ENCODE results near the gene RGL4.
"Not testable (repeated sequence)": the region's sequence is repeated elsewhere in the genome, so short reads cannot be mapped to it uniquely, and the experiment has no call there.

Gene RGL4

DNA sequence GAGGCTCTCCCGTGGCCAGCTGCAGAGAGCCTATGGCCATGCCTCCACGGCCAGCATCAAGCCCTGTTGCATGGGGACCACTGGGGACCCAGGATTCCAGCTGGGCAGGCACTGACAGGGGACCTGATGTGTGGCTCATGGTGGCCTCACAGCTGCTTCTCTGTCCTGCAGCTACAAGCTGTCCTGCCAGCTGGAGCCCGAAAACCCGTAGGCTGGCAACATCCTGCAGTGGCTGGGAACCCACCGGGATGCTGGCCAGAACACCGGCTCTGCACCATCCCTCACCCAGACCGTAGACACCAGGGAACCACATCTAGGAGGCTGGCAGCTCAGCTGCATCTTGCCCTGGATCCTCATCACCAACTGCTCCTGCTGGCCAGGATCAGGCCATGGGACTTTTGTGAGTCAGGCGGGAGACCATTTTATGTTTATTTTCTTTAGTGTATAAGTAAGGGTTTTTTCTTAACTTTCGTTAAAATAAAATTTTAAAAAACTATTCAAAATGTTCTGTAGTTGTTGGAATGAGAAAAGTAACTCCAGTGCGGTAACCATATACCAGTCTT, 7.9 kb downstream of the RGL4 start:
- no peak for DNase-seq (ENCODE audit: low spot score)

DNA sequence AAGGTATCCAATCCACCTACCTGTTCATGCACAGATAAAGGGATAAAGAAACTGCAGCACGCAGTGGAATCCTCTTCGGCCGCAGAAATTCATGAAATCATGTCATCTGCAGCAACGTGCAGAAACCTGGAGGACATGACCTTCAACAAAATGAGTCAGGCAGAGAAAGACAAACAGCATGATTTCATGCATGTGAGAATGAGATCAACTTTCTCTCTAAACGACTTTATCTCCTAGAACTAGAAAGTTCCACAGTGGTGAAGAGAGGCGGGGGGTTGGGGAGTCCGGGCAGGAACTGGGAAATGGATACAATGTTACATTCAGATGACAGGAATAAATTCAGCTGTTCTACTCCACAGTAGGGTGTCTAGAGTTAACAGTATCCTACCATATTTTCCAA, 9.9 kb downstream of the RGL4 start:
- no peak for DNase-seq (ENCODE audit: low spot score)

GRCh38 chr22:23704062-23704461, 13.2 kb downstream of the RGL4 start:
- no peak for DNase-seq (ENCODE audit: low spot score)

GRCh38 chr22:23704829-23705228, 14.0 kb downstream of the RGL4 start:
- DNase-seq (ENCODE audit: low spot score), result peak; percentile 33

- DNase-seq (ENCODE audit: low spot score), result peak; percentile 20
These were observed 14.5 kb downstream of the RGL4 start for GRCh38 chr22:23705358-23705757.

- DNase-seq (ENCODE audit: low spot score), result no peak
These were observed 17.5 kb downstream of the RGL4 start for GRCh38 chr22:23708270-23708669.

DNA sequence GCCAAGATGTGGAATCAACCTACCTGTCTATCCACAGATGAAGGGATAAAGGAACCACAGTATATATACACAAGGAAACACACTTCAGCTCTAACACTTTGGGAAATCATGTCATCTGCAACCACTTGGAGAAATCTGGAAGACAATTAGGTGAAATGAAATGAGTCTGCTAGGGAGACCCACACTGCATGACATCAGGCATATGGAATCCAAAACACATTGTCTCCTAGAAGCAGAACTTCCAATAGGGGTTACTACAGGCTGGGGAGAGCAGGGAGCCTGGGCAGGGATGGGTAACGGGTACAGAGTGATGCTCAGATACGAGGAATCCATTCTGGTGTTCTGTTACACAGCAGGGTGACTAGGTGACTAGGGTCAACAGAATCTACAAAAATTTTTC, 18.3 kb downstream of the RGL4 start:
- DNase-seq (ENCODE audit: low spot score), result no peak

DNA sequence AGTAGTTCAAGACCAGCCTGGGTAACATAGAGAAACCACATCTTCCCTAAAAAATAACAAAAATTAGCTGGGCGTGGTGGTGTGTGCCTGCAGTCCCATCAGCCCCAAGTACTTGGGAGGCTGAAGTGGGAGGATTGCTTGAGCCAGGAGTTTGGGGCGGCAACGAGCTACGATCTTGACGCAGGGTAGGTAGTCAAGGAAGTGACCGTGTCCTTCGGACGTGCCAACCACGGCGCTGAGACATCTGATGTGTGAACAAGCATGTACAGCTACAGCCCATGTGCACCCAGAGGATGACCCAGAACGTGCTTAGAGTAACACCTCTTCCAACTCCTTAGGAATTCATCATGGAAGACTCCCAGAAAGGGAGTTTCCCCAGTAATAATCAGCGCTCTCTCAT, 21.4 kb downstream of the RGL4 start:
- no peak for DNase-seq (ENCODE audit: low spot score)

GRCh38 chr22:23713696-23714595, 23.1 kb downstream of the RGL4 start:
- no peak for DNase-seq (ENCODE audit: low spot score)

GRCh38 chr22:23714596-23715578, 24.1 kb downstream of the RGL4 start:
- no peak for DNase-seq (ENCODE audit: low spot score)

DNA sequence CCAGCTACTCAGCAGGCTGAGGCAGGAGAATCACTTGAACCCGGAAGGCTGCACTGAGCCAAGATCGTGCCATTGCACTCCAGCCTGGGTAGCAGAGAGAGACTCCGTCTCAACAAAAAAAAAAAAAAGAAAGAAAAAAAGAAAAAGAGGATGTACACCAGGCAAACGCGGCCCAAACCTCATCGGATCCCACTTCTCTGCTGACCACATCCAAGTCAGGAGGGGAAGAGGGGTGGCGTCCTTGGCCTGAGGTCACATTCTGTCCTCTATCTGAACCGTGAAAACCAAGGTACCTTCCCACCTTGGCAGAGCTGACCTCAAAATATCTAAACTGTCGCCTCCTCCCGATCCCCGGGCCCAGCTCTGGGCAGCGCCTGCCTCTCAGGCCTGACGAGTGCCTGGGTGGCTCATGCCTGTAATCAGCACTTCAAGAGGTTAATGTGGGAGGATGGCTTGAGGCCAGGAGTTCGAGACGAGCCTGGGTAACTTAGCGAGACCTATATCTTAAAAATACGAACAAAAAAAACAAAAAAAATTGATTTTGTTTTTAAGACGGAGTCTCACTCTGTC, 25.1 kb downstream of the RGL4 start:
- no peak for DNase-seq (ENCODE audit: low spot score)

- peak; percentile 80 for DNase-seq (ENCODE audit: low spot score)
These were observed 26.3 kb downstream of the RGL4 start for GRCh38 chr22:23716811-23717801.

DNA sequence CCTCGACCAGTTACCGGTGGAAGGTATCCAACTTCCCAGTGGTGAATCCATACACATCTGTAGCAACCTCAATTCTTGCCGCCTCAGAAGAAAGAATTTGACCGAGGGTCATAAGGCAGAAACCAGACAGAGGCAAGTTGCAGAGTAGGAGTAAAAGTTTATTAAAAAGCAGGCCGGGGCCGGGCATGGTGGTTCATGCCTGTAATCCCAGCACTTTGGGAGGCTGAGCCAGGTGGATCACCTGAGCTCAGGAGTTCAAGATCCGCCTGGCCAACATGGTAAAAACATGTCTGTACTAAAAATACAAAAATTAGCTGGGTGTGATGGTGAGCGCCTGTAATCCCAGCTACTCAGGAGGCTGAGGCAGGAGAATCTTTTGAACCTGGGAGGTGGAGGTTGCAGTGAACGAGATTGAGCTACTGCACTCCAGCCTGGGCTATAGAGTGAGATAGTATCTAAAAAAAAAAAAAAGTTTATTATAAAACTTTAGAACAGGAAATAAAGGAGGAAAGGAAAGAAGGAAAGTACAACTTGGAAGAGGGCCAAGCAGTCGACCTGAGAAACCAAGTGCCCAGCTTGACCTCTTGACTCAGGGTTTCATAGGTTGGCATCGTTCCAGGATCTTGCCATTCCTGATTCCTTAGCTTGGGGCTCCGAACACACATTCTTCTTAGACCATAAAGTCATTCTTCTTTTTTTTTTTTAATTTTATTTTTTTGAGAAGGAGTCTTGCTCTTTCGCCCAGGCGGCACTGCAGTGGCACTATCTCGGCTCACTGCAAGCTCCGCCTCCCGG, 27.8 kb downstream of the RGL4 start:
- no peak for DNase-seq (ENCODE audit: low spot score)

DNA sequence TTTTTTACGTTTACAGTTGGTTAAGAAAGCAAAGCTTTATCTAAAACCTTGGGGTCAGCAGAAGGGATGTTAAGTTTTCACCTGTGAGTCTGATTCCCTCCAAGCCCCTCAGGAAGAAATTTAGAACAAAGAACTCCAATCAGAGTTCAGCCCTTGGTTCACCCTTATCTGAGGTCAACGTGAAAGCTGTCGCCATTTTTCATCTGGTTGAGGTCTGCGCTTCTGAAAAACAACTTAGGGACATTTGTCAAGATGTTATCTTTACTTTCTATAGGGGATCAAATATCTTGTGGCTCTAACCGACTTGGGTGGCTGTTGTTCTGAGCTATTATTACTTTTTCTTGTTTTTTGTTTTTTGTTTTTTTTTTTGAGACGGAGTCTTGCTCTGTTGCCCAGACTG, 30.0 kb downstream of the RGL4 start:
- no peak for DNase-seq (ENCODE audit: low spot score)

- no peak for DNase-seq (ENCODE audit: low spot score)
These were observed 31.3 kb downstream of the RGL4 start for GRCh38 chr22:23722160-23722559.

GRCh38 chr22:23722724-23723123, 31.9 kb downstream of the RGL4 start:
- no peak for DNase-seq (ENCODE audit: low spot score)

DNA sequence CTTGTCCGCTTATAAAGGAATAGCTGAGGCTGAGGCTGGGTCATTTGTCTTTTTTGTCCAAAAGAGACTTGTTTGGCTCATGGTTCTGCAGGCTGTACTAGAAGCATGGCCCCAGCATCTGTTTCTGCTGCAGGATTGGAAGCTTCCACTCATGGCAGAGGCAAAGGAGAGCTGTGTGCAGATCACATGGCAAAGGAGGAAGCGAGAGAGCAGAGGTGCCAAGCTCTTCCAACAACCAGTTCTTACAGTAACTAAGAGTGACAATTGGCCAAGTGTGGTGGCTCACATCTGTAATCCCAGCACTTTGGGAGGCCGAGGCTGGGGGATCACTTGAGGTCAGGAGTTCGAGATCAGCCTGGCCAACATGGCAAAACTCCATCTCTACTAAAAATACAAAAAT, 37.3 kb downstream of the RGL4 start:
- DNase-seq (ENCODE audit: low spot score), result not testable (repeated sequence)

DNA sequence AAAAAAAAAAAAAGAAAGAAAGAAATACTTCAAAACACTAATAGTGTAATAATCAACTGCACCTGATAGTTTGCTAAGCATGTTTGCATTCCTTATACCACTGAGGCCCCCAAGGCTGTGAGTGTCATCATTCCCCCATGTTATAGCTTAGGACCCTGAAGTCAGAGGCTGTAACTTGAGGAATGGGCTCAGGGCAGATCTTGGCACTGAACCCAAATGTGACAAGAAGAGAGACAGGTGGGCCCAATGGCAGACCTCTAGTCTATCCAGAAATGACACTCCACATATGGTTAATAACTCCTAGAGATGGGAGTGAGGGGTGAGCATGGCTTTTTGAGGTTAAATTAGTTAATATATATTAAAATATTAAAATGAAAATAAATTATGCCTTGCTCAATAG, 46.9 kb downstream of the RGL4 start:
- no peak for DNase-seq (ENCODE audit: low spot score)

- no peak for DNase-seq (ENCODE audit: low spot score)
These were observed 51.9 kb downstream of the RGL4 start for GRCh38 chr22:23742505-23743264.
